Activated CD4-positive, alpha-beta T cell treated with anti-CD3 and anti-CD28 coated beads, Interleukin-2, amount 10 ng/mL, durations not matched to agents 7 days and 5 days (primary cell): ENCODE data around the gene SLC41A1. TPM values are rescaled to one million over a fixed set of nuclear protein-coding genes. Genes with fewer than 3 reads are reported as not detected.
"Not testable (repeated sequence)": the region's sequence is repeated elsewhere in the genome, so short reads cannot be mapped to it uniquely, and the experiment has no call there.

Experiments used
- CTCF ChIA-PET: fragments of 350-600 bp; sonication (Branson Sonifier 250); formaldehyde crosslinking; loops from one replicate; lab custom pipeline; 2021; ENCODE audit warnings: antibody characterized with exemption; lab: Charles Lee
- POLR2A ChIA-PET: fragments of 350-600 bp; sonication (Branson Sonifier 250); formaldehyde crosslinking; loops from one replicate; lab custom pipeline; 2021; ENCODE audit warnings: antibody characterized with exemption; lab: Charles Lee
- DNase-seq: peaks from one replicate; pipeline ENCODE4 v3.0.0-alpha.2; 2020
- H3K27ac Mint-ChIP-seq: one replicate; pipeline ENCODE4 v1.8.0; 2021; ENCODE audit warnings: mild to moderate bottlenecking, moderate library complexity, mixed read lengths
- H3K27me3 Mint-ChIP-seq: one replicate; pipeline ENCODE4 v1.8.0; 2021; ENCODE audit warnings: mixed read lengths
- H3K36me3 Mint-ChIP-seq: one replicate; pipeline ENCODE4 v1.8.0; 2021; ENCODE audit warnings: low read depth, mixed read lengths
- H3K4me1 Mint-ChIP-seq: one replicate; pipeline ENCODE4 v1.8.0; 2021; ENCODE audit warnings: mixed read lengths
- H3K4me3 Mint-ChIP-seq: one replicate; pipeline ENCODE4 v1.8.0; 2021; ENCODE audit warnings: mild to moderate bottlenecking, moderate library complexity, mixed read lengths
- H3K9me3 Mint-ChIP-seq: one replicate; pipeline ENCODE4 v1.8.0; 2021; ENCODE audit warnings: mixed read lengths
- total RNA-seq, 2 experiments: library from RNA; stranded (reverse); gene quantifications; one replicate each; pipeline ENCODE4 v1.2.3, GENCODE V29; 2021

Gene SLC41A1
- total RNA-seq = 10 to 100 TPM; 10.8 to 12.2 TPM

- H3K4me3 Mint-ChIP-seq = peak within 1 kb of the TSS; percentile 79
- H3K9me3 Mint-ChIP-seq = no peaks in the 10 kb centered on the region
- H3K27me3 Mint-ChIP-seq = peaks cover 9% of the 10 kb centered on the region
- peaks cover 32% of the 10 kb centered on the region for H3K4me1 Mint-ChIP-seq
- peak; percentile 92 for DNase-seq
- peaks cover 10% of the 10 kb centered on the region for H3K36me3 Mint-ChIP-seq
- ChIA-PET CTCF (no interaction called here), POLR2A (no interaction called here)
- peak within 1 kb of the TSS; percentile 89 for H3K27ac Mint-ChIP-seq
Measured at GRCh38 chr1:205812878-205813754, at the start of gene SLC41A1. Gene SLC41A1, minus strand, starts transcription at chr1:205813198. Its CDS starts 2,757 bp downstream, at chr1:205810441.

- no peak overlapping the region for H3K27ac Mint-ChIP-seq
- peaks cover 26% of the 10 kb centered on the region for H3K27me3 Mint-ChIP-seq
- H3K9me3 Mint-ChIP-seq = peaks cover 5% of the 10 kb centered on the region
- DNase-seq = no peak
- ChIA-PET POLR2A (no interaction called here), CTCF (no interaction called here)
- peaks cover 3% of the 10 kb centered on the region for H3K4me1 Mint-ChIP-seq
- no peak overlapping the region for H3K4me3 Mint-ChIP-seq
- no peaks in the 10 kb centered on the region for H3K36me3 Mint-ChIP-seq
Measured at GRCh38 chr1:205861540-205861939, 48.5 kb upstream of the SLC41A1 start.

GRCh38 chr1:205858141-205858961, 45.4 kb upstream of the SLC41A1 start:
- peaks cover 15% of the 10 kb centered on the region for H3K9me3 Mint-ChIP-seq
- H3K4me3 Mint-ChIP-seq = no peak overlapping the region
- peaks cover 26% of the 10 kb centered on the region for H3K27me3 Mint-ChIP-seq
- CTCF ChIA-PET = no interaction called here
- no peak for DNase-seq
- POLR2A ChIA-PET = no interaction called here
- H3K36me3 Mint-ChIP-seq = peaks cover 3% of the 10 kb centered on the region
- H3K27ac Mint-ChIP-seq = no peak overlapping the region
- H3K4me1 Mint-ChIP-seq = peaks cover 3% of the 10 kb centered on the region

GRCh38 chr1:205857501-205857900, 44.5 kb upstream of the SLC41A1 start:
- Mint-ChIP-seq H3K9me3 (peaks cover 15% of the 10 kb centered on the region), H3K27me3 (peaks cover 22% of the 10 kb centered on the region)
- H3K36me3 Mint-ChIP-seq, POLR2A ChIA-PET, DNase-seq, H3K27ac Mint-ChIP-seq, H3K4me3 Mint-ChIP-seq, H3K4me1 Mint-ChIP-seq: not testable (repeated sequence)
- CTCF ChIA-PET = interaction anchor here (0.6 kb wide), 1 partner anchor 12 kb away, joined by 4 read pairs; no protein-coding TSS in a partner anchor

- CTCF ChIA-PET = no interaction called here
- no peak overlapping the region for H3K4me3 Mint-ChIP-seq
Measured at GRCh38 chr1:205856433-205856832, 43.4 kb upstream of the SLC41A1 start.

GRCh38 chr1:205852969-205853368, 40.0 kb upstream of the SLC41A1 start:
- peaks cover 18% of the 10 kb centered on the region for H3K9me3 Mint-ChIP-seq
- ChIA-PET POLR2A (interaction anchor here (0.7 kb wide), 1 partner anchor 297 kb away, joined by 3 read pairs; no protein-coding TSS in a partner anchor), CTCF (interaction anchor here (1.2 kb wide), 1 partner anchor 15 kb away, joined by 3 read pairs; no protein-coding TSS in a partner anchor)
- H3K4me1 Mint-ChIP-seq = peaks cover 20% of the 10 kb centered on the region
- no peak for DNase-seq
- no peak overlapping the region for H3K27ac Mint-ChIP-seq
- peaks cover 3% of the 10 kb centered on the region for H3K36me3 Mint-ChIP-seq
- H3K27me3 Mint-ChIP-seq = peaks cover 13% of the 10 kb centered on the region
- H3K4me3 Mint-ChIP-seq = no peak overlapping the region

More at GRCh38 chr1:205856433-205856832, 43.4 kb upstream of the SLC41A1 start:
- no peak for DNase-seq
- Mint-ChIP-seq H3K36me3 (peaks cover 3% of the 10 kb centered on the region), H3K27me3 (peaks cover 20% of the 10 kb centered on the region), H3K27ac (no peak overlapping the region), H3K4me1 (peaks cover 3% of the 10 kb centered on the region), H3K9me3 (peaks cover 18% of the 10 kb centered on the region)
- POLR2A ChIA-PET = no interaction called here

GRCh38 chr1:205851993-205852392, 39.0 kb upstream of the SLC41A1 start:
- peaks cover 11% of the 10 kb centered on the region for H3K27me3 Mint-ChIP-seq
- H3K27ac Mint-ChIP-seq = no peak overlapping the region
- no peak for DNase-seq
- H3K9me3 Mint-ChIP-seq = peaks cover 17% of the 10 kb centered on the region
- peaks cover 20% of the 10 kb centered on the region for H3K4me1 Mint-ChIP-seq
- peaks cover 3% of the 10 kb centered on the region for H3K36me3 Mint-ChIP-seq
- CTCF ChIA-PET = no interaction called here
- POLR2A ChIA-PET = no interaction called here
- H3K4me3 Mint-ChIP-seq = no peak overlapping the region

- Mint-ChIP-seq H3K27me3 (no peaks in the 10 kb centered on the region), H3K4me3 (peak within 1 kb of the TSS; percentile 82), H3K36me3 (no peaks in the 10 kb centered on the region), H3K4me1 (peaks cover 20% of the 10 kb centered on the region), H3K9me3 (peaks cover 2% of the 10 kb centered on the region), H3K27ac (peak within 1 kb of the TSS; percentile 95)
- ChIA-PET CTCF (interaction anchor here (0.6 to 1.9 kb wide), 3 partner anchors 14 to 256 kb away, joined by 3 to 4 read pairs (median 4); no protein-coding TSS in a partner anchor), POLR2A (no interaction called here)
- peak; percentile 92 for DNase-seq
Measured at GRCh38 chr1:205849619-205850355, 36.8 kb upstream of the SLC41A1 start, which contains the start of gene PM20D1. Gene PM20D1, minus strand, starts transcription at chr1:205850132. Its CDS starts 60 bp downstream, at chr1:205850072.

GRCh38 chr1:205843036-205843859, 30.2 kb upstream of the SLC41A1 start:
- CTCF ChIA-PET = interaction anchor here (0.9 to 1.4 kb wide), 3 partner anchors 11 to 33 kb away, joined by 3 to 6 read pairs (median 3); no protein-coding TSS in a partner anchor
- Mint-ChIP-seq H3K27ac (no peak overlapping the region), H3K4me3 (no peak overlapping the region), H3K4me1 (no peaks in the 10 kb centered on the region), H3K9me3 (no peaks in the 10 kb centered on the region), H3K27me3 (no peaks in the 10 kb centered on the region), H3K36me3 (no peaks in the 10 kb centered on the region)
- no peak for DNase-seq
- POLR2A ChIA-PET = no interaction called here

- CTCF ChIA-PET = interaction anchor here (1.3 kb wide), 1 partner anchor 15 kb away, joined by 6 read pairs; no protein-coding TSS in a partner anchor
- POLR2A ChIA-PET = no interaction called here
- Mint-ChIP-seq H3K4me3 (no peak overlapping the region), H3K27ac (no peak overlapping the region), H3K4me1 (no peaks in the 10 kb centered on the region), H3K9me3 (no peaks in the 10 kb centered on the region), H3K27me3 (no peaks in the 10 kb centered on the region), H3K36me3 (no peaks in the 10 kb centered on the region)
- DNase-seq = no peak
Measured at GRCh38 chr1:205842229-205842628, 29.2 kb upstream of the SLC41A1 start.

GRCh38 chr1:205840146-205840923, 27.3 kb upstream of the SLC41A1 start:
- ChIA-PET CTCF (interaction anchor here (0.9 kb wide), 1 partner anchor 117 kb away, joined by 3 read pairs; no protein-coding TSS in a partner anchor), POLR2A (no interaction called here)
- Mint-ChIP-seq H3K36me3 (no peaks in the 10 kb centered on the region), H3K4me1 (no peaks in the 10 kb centered on the region), H3K9me3 (no peaks in the 10 kb centered on the region), H3K27me3 (no peaks in the 10 kb centered on the region), H3K4me3 (no peak overlapping the region), H3K27ac (no peak overlapping the region)
- DNase-seq = no peak
